ENCODE results near the gene MFNG.

DNA sequence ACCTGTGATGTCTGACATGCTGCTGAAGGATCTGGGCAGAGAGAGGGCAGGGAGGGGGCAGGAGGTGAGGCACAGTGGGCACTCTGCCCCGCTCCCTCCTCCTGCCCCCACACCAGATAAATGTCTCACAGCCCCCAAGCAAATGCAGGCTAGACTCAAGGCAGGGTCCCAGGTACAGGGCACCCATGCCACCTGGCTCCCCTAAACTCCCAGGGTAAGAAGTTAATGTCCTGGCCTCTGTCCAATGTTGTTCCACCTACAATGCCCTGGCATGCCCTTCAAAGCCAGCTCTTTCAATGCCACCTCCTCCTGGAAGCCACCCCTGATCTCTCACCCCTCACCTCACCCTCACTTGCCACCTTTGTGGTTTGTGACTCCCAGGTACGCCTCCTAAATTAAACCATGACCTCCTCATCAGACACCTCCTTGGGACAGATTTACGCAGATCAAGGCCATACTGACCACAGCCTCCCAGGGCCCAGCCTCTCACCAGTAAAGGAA lies 17.0 kb upstream of the MFNG start:
- TF ChIP-seq, protein P1, sequence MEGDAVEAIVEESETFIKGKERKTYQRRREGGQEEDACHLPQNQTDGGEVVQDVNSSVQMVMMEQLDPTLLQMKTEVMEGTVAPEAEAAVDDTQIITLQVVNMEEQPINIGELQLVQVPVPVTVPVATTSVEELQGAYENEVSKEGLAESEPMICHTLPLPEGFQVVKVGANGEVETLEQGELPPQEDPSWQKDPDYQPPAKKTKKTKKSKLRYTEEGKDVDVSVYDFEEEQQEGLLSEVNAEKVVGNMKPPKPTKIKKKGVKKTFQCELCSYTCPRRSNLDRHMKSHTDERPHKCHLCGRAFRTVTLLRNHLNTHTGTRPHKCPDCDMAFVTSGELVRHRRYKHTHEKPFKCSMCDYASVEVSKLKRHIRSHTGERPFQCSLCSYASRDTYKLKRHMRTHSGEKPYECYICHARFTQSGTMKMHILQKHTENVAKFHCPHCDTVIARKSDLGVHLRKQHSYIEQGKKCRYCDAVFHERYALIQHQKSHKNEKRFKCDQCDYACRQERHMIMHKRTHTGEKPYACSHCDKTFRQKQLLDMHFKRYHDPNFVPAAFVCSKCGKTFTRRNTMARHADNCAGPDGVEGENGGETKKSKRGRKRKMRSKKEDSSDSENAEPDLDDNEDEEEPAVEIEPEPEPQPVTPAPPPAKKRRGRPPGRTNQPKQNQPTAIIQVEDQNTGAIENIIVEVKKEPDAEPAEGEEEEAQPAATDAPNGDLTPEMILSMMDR (IDR thresholded peaks at IDR 0.05; ENCODE audit: poor library complexity) = no peak
- no peak for TF ChIP-seq EZH2 (IDR thresholded peaks at IDR 0.05; ENCODE audit: borderline replicate concordance)

All from hepatocyte (in vitro differentiated cells).